GM12874 (cell line): ENCODE measurements around the gene TMEM139.

Experiments
- TF ChIP-seq, protein P1 (sequence below): IDR thresholded peaks from 2 replicates; pipeline ENCODE4 v1.5.1; 2011; ENCODE audit warnings: low read depth, mild to moderate bottlenecking, control low read depth, low read length, moderate library complexity; ENCODE audit not compliant: insufficient read depth

Gene TMEM139

DNA sequence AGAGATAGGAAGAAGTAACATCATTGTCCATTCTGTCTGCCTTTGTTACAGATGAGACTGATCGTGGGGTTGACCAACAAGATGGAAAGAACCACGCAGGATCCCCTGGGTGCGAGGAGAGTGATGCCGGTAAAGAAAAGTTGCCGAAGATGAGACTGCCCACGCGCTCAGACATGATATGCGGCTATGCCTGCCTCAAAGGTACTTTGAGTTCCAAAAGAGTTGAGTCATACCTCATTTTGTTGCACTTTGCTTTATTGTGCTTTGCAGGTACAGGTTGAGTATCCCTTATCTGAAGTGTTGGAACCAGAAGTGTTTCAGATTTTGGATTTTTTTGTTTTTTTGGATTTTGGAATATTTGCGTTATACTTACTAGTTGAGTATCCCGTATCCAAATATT lies 19.0 kb downstream of the TMEM139 start:
- TF ChIP-seq, protein P1, sequence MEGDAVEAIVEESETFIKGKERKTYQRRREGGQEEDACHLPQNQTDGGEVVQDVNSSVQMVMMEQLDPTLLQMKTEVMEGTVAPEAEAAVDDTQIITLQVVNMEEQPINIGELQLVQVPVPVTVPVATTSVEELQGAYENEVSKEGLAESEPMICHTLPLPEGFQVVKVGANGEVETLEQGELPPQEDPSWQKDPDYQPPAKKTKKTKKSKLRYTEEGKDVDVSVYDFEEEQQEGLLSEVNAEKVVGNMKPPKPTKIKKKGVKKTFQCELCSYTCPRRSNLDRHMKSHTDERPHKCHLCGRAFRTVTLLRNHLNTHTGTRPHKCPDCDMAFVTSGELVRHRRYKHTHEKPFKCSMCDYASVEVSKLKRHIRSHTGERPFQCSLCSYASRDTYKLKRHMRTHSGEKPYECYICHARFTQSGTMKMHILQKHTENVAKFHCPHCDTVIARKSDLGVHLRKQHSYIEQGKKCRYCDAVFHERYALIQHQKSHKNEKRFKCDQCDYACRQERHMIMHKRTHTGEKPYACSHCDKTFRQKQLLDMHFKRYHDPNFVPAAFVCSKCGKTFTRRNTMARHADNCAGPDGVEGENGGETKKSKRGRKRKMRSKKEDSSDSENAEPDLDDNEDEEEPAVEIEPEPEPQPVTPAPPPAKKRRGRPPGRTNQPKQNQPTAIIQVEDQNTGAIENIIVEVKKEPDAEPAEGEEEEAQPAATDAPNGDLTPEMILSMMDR: no peak

DNA sequence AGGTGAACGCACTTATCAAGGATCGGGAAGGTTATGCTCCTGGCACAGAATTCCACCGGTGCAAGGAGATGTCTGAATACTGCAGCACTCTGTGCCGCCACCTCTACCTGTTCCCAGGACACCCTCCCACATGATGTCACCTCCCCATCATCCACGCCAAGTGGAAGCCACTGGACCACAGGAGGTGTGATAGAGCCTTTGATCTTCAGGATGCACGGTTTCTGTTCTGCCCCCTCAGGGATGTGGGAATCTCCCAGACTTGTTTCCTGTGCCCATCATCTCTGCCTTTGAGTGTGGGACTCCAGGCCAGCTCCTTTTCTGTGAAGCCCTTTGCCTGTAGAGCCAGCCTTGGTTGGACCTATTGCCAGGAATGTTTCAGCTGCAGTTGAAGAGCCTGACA lies 20.2 kb downstream of the TMEM139 start:
- TF ChIP-seq, protein P1: no peak

DNA sequence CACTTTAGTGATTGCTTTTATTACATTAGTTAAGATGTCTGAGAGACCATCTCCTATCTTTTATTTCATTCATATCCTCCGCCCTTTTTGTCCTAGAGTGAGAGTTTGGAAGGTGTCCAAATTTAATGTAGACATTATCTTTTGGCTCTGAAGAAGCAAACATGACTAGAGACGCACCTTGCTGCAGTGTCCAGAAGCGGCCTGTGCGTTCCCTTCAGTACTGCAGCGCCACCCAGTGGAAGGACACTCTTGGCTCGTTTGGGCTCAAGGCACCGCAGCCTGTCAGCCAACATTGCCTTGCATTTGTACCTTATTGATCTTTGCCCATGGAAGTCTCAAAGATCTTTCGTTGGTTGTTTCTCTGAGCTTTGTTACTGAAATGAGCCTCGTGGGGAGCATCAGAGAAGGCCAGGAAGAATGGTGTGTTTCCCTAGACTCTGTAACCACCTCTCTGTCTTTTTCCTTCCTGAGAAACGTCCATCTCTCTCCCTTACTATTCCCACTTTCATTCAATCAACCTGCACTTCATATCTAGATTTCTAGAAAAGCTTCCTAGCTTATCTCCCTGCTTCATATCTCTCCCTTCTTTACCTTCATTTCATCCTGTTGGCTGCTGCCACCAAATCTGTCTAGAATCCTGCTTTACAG lies 20.8 kb downstream of the TMEM139 start:
- TF ChIP-seq, protein P1: peak; percentile 67

DNA sequence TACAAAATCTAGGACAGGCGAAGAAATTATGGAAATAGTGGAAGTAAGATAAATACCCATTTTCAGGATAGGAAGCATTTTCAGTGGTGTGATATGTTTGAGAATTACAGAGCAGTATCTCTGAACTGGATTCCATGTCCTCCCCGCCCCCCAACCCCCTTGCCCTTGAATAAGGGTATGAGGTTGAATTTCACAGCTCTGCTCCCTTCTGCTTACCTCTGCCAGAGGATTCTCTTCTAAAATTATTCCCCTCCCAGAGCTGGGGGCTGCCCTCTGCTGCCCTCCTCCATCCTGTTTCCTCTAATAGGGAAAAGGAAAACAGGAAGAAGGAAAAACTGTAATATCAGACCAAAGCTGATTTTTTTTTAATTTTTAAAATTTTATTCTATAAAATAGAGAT lies 23.9 kb downstream of the TMEM139 start:
- TF ChIP-seq, protein P1: no peak

DNA sequence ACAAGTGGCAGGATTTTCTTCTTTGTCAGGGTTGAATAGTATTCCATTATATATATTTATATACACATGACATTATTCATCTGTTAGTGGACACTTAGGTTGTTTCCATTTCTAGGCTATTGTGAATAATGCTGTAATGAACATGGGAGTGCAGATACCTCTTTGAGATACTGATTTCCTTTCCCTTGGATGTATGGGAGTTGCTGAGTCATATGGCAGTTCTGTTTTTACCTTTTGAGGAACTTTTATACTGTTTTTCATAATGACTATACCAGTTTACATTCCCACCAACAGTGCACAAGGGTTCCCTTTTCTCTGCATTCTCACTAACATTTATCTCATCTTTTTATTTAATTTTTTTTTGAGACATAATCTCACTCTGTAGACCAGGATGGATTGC lies 29.4 kb downstream of the TMEM139 start:
- TF ChIP-seq, protein P1: no peak

DNA sequence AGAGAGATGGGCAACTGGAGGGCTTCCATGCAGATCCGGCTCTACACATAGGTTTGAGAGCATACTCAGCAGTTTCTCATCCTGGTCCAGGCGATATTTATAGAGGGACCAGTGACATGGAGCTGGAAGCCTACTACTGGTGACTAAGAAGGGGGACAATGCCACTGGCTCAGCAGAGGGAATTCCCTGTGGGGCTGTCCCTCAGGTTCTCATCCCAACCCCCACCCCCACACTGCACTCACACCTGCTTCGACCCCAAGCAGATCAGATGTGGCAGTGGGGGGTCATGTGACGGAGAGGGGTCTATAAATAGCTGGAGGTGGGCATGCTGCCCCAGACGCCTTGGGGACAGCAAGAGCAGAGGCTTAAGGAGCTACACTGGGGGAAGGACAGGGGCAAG lies 31.0 kb downstream of the TMEM139 start, which contains the start of gene CLCN1:
Gene CLCN1, plus strand, starts transcription at position 336 of the 400 bp plus-strand sequence. CDS start 102 bp downstream, outside the sequence.
- TF ChIP-seq, protein P1: no peak

DNA sequence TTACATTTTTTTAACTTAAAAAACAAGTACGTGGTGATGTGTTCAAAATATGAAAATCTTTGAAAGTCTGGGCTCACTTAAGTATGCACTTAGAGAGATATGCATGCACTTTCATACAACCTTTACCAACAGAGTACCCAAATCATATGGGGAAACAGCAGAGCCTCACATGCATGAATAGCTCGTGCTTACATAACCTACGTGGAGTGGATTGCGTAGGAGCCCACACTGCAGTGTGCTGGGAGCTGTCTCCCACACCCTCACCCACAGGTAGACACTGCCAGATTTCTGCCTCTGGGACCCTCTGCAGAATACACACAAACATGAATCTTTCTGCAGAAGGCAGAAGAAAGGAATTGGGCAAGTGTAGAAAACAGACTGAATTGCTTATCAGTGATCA lies 31.7 kb downstream of the TMEM139 start:
- TF ChIP-seq, protein P1: no peak
